K562 (cell line): Measurements from ENCODE around the gene WDR86. TPM values are rescaled to one million over a fixed set of nuclear protein-coding genes. Genes with fewer than 3 reads are reported as not detected.

Experiments
- ATAC-seq: fragments of 200-7000 bp; cut with Tn5 transposase; 3 replicates; pipeline ENCODE4 v1.9.1; 2020; ENCODE audit warnings: moderate library complexity
- BruUV-seq: library from RNA; stranded (reverse); fragments of 400-500 nt; replicated peaks from 2 replicates; lab custom pipeline; 2021; lab: Mats Ljungman, UMichigan
- CTCF ChIA-PET: fragments of 300-600 bp; formaldehyde crosslinking; extraction: SDS; loops from one replicate; lab custom pipeline; 2021; ENCODE audit warnings: low intra/inter-chr PET ratio; lab: Yijun Ruan, JAX
- POLR2A ChIA-PET: fragments of 300-600, 350-650 bp; sonication (Branson Sonifier 250); formaldehyde crosslinking; extraction: SDS; loops from one replicate; lab custom pipeline; 2021; ENCODE audit warnings: antibody characterized with exemption, inconsistent platforms; lab: Yijun Ruan, JAX
- DNase-seq, 4 experiments: peaks; one replicate each; pipeline versions ENCODE4 v3.0.0 to v3.0.0-alpha.2; 2011 to 2018; ENCODE audit warnings: low spot score in 3 of 4, mixed read lengths in 3 of 4; ENCODE audit errors: extremely low read depth in 1 of 4
- FAIRE-seq: peaks from 2 replicates; lab custom pipeline; 2011; peaks lifted over from hg19 to GRCh38; lab: Jason Lieb, UNC
- H2AFZ ChIP-seq: 2 replicates; pipeline ENCODE4 v1.6.0; 2011; ENCODE audit warnings: low read depth, low read length, control low read depth, inconsistent platforms
- H3K27ac ChIP-seq: fragments of 200-600 bp; 3 replicates; pipeline ENCODE4 v1.8.0; 2011; ENCODE audit warnings: low read depth, mild to moderate bottlenecking, control low read depth, inconsistent platforms, low read length, moderate library complexity, mixed read lengths; ENCODE audit errors: extremely low read depth
- H3K27me3 ChIP-seq, 2 experiments: fragments of 300-600 bp in 1 of 2; 2 replicates in 1 of 2; 3 replicates in 1 of 2; pipeline versions ENCODE4 v1.6.0 to v1.8.0; 2011; ENCODE audit warnings: inconsistent platforms in 2 of 2, low read length in 2 of 2, mild to moderate bottlenecking in 1 of 2, mixed read lengths in 1 of 2, moderate library complexity in 1 of 2; ENCODE audit not compliant: control insufficient read depth in 2 of 2, insufficient read depth in 2 of 2
- H3K36me3 ChIP-seq: fragments of 300-600 bp; 3 replicates; pipeline ENCODE4 v1.8.0; 2011; ENCODE audit warnings: mild to moderate bottlenecking, low read length, inconsistent platforms; ENCODE audit not compliant: control insufficient read depth, insufficient read depth
- H3K4me1 ChIP-seq, 2 experiments: fragments of 200-600 bp in 1 of 2; replicated peaks in 1 of 2; 2 replicates in 1 of 2; 3 replicates in 1 of 2; pipeline versions ENCODE4 v1.5.1 to v1.8.0; 2011; ENCODE audit warnings: inconsistent platforms in 2 of 2, low read length in 2 of 2, mild to moderate bottlenecking in 1 of 2, mixed read lengths in 1 of 2, moderate library complexity in 1 of 2; ENCODE audit not compliant: control insufficient read depth in 2 of 2, insufficient read depth in 2 of 2
- H3K4me2 ChIP-seq: 2 replicates; pipeline ENCODE4 v1.6.1; 2011; ENCODE audit warnings: low read length, control low read depth, inconsistent platforms, mixed read lengths; ENCODE audit not compliant: insufficient read depth
- H3K4me3 ChIP-seq: fragments of 200-600 bp; sonication (generic), shearing (Covaris generic); 2 replicates; pipeline ENCODE4 v1.5.1; 2016; ENCODE audit warnings: control low read depth, inconsistent platforms
- H3K79me2 ChIP-seq: fragments of 200-600 bp; 3 replicates; pipeline ENCODE4 v1.8.0; 2011; ENCODE audit warnings: low read length, inconsistent platforms; ENCODE audit not compliant: control insufficient read depth, insufficient read depth
- H3K9ac ChIP-seq, 2 experiments: 2 replicates each; pipeline versions ENCODE4 v1.6.0 to v1.6.1; 2011; ENCODE audit warnings: low read depth in 2 of 2, low read length in 2 of 2, control low read depth in 1 of 2, inconsistent platforms in 1 of 2, mild to moderate bottlenecking in 1 of 2, mixed read lengths in 1 of 2; ENCODE audit not compliant: insufficient read depth in 1 of 2
- H3K9me1 ChIP-seq: one replicate; pipeline ENCODE4 v1.6.0; 2011; ENCODE audit warnings: inconsistent platforms, mild to moderate bottlenecking, low read length, moderate library complexity; ENCODE audit not compliant: control insufficient read depth, insufficient read depth
- H3K9me3 ChIP-seq: replicated peaks from 2 replicates; pipeline ENCODE4 v1.5.1; 2011; ENCODE audit warnings: low read depth, low read length, inconsistent platforms; ENCODE audit not compliant: control insufficient read depth, insufficient read depth
- H4K20me1 ChIP-seq: replicated peaks from 2 replicates; pipeline ENCODE4 v1.6.1; 2011; ENCODE audit warnings: low read length, inconsistent platforms, mixed read lengths; ENCODE audit not compliant: control insufficient read depth, insufficient read depth
- CSDE1 ChIP-seq, 2 experiments: fragments of 450-650 bp; IDR thresholded peaks; 2 replicates each; pipeline ENCODE4 v1.6.1; 2016; ENCODE audit warnings: mild to moderate bottlenecking in 1 of 2
- SIN3A ChIP-seq, 2 experiments: fragments of 150-350 bp in 1 of 2; IDR thresholded peaks; 2 replicates each; pipeline ENCODE4 v1.6.1; 2011 to 2016; ENCODE audit warnings: borderline replicate concordance in 2 of 2, low read depth in 2 of 2, low read length in 2 of 2, mild to moderate bottlenecking in 2 of 2, moderate library complexity in 2 of 2; ENCODE audit not compliant: control insufficient read depth in 1 of 2
- ZBTB33 ChIP-seq: sonication (generic); formaldehyde crosslinking; IDR thresholded peaks from 2 replicates; pipeline ENCODE4 v1.8.1; 2023; ENCODE audit warnings: mild to moderate bottlenecking, missing genetic modification reagents
- WGBS: fragments of 100-300 bp; shearing (Covaris generic); methylation state at CpG from one replicate; pipeline ENCODE4 v1.1.6; 2016; ENCODE audit warnings: low coverage, mixed read lengths; ENCODE audit not compliant: insufficient coverage; ENCODE audit errors: missing lambda C conversion rate; 5-methylcytosine and 5-hydroxymethylcytosine counted together
- in situ Hi-C: fragments of 300-500 bp; cut with MboI; formaldehyde crosslinking; loops from 4 replicates; pipeline ENCODE4 v1.15.0; 2018; ENCODE audit warnings: inconsistent platforms, mixed read lengths
- intact Hi-C: fragments of 100-400 bp; cut with micrococcal nuclease; formaldehyde crosslinking; loops from 2 replicates; pipeline ENCODE4 v1.14.2; 2022
- polyA plus RNA-seq, 8 experiments: library from polyadenylated mRNA; depleted of rRNA in 4 of 8; stranded (reverse) in 5 of 8; unstranded in 3 of 8; fragments of >200 nt; fragmentation: Nextera tagmentation in 2 of 8; fragmentation: Illumina TruSeq in 1 of 8; extraction: Ambion mirVana in 2 of 8; extraction: Trizol in 1 of 8; gene quantifications; 2 replicates each; pipeline versions ENCODE4 v1.2.1 to v1.2.3, GENCODE V29; 2011 to 2014; ENCODE audit warnings: inconsistent platforms in 1 of 8, missing spikeins in 1 of 8
- total RNA-seq, 7 experiments: library from RNA; depleted of rRNA in 6 of 7; stranded (reverse); fragments of >200 nt in 6 of 7; fragmentation: Illumina TruSeq in 2 of 7; extraction: Trizol in 2 of 7; gene quantifications; 2 replicates each; pipeline versions ENCODE4 v1.2.1 to v1.2.3, GENCODE V29; 2011 to 2021; ENCODE audit warnings: low replicate concordance in 1 of 7
- TF ChIP-seq, protein P1 (sequence below), 3 experiments: fragments of 200-800 bp in 1 of 3; sonication (Bioruptor generic) in 1 of 3; sonication (generic) in 1 of 3; formaldehyde crosslinking in 1 of 3; IDR thresholded peaks; 2 replicates each; pipeline versions ENCODE4 v1.6.1 to v1.8.0; 2016 to 2022; ENCODE audit warnings: mild to moderate bottlenecking in 2 of 3, missing compliant biosample characterization in 2 of 3, missing genetic modification characterization in 2 of 3, missing genetic modification reagents in 1 of 3

The WDR86 gene
- total and polyA plus RNA-seq, 9 of the 15 experiments (the other 6 are each of a cell fraction or from before 2014, with no cell fraction given): 0.24 TPM; not detected in 8

DNA sequence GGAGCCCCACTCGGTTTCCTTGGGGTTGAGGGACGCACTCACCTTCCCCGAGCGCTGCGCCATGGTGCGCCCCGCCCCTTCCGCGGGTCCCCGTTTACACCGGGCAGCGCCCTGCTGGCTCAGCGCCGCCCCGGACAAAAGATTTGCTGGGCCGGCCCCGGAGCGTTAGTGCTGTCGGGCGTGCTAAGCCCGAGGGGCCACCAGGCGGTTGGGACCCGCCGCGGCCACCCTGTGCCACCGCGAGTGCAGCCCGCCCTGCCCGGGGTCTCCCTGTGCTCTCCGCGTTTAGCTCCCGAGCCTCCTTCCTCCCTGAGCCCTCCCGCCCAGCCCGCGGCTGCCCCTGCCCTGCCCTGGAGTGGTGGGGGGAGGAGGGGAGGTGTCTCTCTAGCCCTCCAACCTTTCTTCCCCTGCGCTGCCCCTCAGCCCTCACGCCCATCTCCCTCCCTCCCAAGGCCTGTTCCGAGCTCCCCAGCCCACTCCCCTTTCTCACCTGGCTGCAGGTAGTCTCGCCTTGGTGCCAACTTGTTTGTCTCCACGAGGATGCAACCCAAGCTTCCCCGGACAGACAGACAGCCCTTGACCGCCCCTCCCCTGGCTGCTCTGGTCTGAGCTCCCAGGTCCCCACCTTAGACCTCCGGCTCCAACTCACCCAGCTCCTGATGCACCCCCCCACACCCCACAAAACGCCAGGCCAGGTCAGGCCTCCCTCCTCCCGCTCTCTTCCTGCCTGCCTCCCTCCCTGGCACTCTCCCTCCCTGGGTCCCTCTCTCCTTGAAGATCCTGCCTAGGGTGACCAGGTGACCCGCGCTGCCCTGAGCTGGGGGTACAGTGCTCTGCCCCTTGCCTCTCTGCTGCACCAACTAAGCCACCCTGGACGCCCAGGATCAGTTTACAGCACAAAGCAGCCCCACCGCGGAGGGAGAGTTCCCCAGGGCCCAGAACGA, 30.3 kb upstream of the WDR86 start, which contains the start of gene CRYGN:
TSS of gene CRYGN (minus strand) at position 287 of the 944 bp plus-strand sequence. CDS start at position 63, 224 bp downstream.
- no peak within 1 kb of the TSS for H3K27ac ChIP-seq
- POLR2A ChIA-PET: interaction anchor here (0.6 kb wide), 1 partner anchor 158 kb away, joined by 3 read pairs; no protein-coding TSS in a partner anchor
- CTCF ChIA-PET: no interaction called here
- DNase-seq: no peak
- H3K79me2 ChIP-seq: no peaks in the 10 kb centered on the region
- no peak within 1 kb of the TSS for H2AFZ ChIP-seq
- H3K4me3 ChIP-seq: no peak within 1 kb of the TSS
- peaks cover 21 to 50% of the 10 kb centered on the region in 2 experiments; a peak in 4 of 5 replicates for H3K27me3 ChIP-seq
- intact Hi-C loops (loop anchor here (10.0 kb wide), 1 partner anchor 45 kb away; no protein-coding TSS in a partner anchor), in situ Hi-C loops (no loop called here)
- H4K20me1 ChIP-seq: no peaks in the 10 kb centered on the region
- H3K9me1 ChIP-seq: no peaks in the 10 kb centered on the region
- 39% methylated on average over 48 of the region's 51 CpGs for WGBS
- peak within 1 kb of the TSS in 1 of 2 experiments; percentile 56; a peak in 2 of 4 replicates for H3K9ac ChIP-seq
- FAIRE-seq: no peak
- H3K36me3 ChIP-seq: no peaks in the 10 kb centered on the region
- no TSS peak for BruUV-seq
- no peak for ATAC-seq
- no peak for TF ChIP-seq SIN3A (IDR thresholded peaks at IDR 0.05; ENCODE audit: borderline replicate concordance in 2 of 2, control insufficient read depth in 1 of 2, low read depth in 2 of 2, low read length in 2 of 2)
- TF ChIP-seq ZBTB33 (CRISPR knock-in tag): peak; percentile 55; the same call in 1 of the 2 replicates
- TF ChIP-seq, protein P1, sequence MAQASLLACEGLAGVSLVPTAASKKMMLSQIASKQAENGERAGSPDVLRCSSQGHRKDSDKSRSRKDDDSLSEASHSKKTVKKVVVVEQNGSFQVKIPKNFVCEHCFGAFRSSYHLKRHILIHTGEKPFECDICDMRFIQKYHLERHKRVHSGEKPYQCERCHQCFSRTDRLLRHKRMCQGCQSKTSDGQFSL (CRISPR knock-in tag; IDR thresholded peaks at IDR 0.05): 0 out of 2 replicates have a peak, but pooled peaks have one; percentile 54
- TF ChIP-seq, protein P1 (tag; IDR thresholded peaks at IDR 0.05): no peak
- TF ChIP-seq CSDE1 (IDR thresholded peaks at IDR 0.05): no peak
- H3K9me3 ChIP-seq: no peaks in the 10 kb centered on the region
- peaks cover 5 to 20% of the 10 kb centered on the region in 2 experiments; a peak in 3 of 5 replicates for H3K4me1 ChIP-seq
- H3K4me2 ChIP-seq: no peak within 1 kb of the TSS
